D341Med (cell line): ENCODE data around the gene ARMC5.
A peak's percentile ranks its signal among the peaks of the same experiment; 100 is the strongest.
"Not testable (repeated sequence)": the region's sequence is repeated elsewhere in the genome, so short reads cannot be mapped to it uniquely, and the experiment has no call there.

ENCODE experiments used
- DNase-seq: peaks from one replicate; pipeline ENCODE4 v3.0.0; 2012; ENCODE audit warnings: low spot score

ARMC5 gene

DNA sequence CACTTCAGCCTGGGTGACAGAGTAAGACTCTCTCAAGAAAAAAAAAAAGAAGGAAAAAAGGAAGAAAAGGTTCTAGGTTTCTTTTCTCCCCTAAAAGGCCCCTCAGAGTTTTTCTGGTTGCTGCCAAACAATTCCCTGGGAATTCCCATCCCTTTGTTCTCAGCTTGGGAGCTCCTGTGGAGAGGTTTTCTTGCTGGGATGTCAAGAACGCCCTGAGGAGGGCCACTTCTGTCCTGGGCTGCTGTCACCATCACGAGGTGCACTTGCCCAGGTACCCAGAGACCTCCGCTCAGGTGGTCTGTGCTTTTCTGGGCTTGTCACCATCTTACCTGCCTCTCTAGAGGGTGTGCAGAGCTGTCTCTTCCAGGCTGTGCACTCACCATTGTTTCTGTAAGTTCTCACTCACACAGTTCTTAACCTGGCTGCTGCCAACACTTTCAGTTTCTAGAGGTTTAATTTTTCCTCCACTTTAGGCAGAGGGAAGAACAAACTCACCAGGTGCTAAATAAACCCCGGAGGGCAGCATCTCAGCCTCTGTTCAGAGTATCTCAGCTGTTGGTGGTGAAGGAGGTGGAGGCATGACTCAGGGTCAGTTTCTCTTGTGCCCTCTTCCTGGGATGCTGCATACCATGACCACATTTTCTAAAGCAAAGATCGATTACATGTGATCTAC, 28.8 kb upstream of the ARMC5 start:
- no peak for DNase-seq

DNA sequence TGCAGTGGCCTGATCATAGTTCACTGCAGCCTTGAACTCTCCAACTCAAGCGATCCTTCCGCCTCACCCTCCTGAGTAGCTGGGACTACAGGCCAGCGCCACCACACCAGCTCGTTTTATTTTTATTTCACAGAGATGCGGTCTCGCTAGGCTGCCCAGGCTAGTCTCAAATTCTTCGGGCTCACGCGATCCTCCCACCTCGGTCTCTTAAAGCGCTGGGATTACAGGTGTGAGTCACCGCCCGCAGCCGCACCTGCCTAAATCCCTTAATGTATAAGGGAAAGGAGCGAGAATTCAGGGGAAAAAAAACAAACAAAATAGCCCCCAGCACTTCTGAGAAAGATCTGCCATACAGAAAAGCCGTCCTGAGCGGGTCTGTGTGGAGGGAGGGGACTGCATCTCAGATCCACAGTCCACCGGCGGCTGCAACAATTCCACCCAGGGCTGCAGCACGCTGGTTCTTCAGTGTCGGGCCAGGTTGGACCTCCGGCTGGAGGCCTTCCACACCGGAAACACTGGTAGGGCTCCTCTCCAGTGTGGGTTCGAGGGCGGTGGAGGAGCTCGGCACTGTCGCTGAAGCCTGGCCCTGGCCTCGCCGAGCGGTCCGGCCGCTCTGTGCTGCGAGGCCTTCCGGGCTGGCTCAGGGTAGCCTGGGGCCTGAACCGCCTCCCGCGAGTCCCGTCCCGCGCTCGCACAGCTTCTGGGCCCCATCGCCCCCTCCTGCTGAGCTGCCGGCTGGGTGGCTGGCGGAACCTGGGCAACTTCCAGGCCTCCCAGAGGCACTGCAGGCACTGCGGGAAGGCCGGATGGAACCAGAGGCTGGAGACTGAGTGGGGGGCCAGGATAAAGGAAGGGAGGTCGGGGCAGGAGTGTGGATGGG, 23.7 kb upstream of the ARMC5 start:
- DNase-seq, result no peak

DNA sequence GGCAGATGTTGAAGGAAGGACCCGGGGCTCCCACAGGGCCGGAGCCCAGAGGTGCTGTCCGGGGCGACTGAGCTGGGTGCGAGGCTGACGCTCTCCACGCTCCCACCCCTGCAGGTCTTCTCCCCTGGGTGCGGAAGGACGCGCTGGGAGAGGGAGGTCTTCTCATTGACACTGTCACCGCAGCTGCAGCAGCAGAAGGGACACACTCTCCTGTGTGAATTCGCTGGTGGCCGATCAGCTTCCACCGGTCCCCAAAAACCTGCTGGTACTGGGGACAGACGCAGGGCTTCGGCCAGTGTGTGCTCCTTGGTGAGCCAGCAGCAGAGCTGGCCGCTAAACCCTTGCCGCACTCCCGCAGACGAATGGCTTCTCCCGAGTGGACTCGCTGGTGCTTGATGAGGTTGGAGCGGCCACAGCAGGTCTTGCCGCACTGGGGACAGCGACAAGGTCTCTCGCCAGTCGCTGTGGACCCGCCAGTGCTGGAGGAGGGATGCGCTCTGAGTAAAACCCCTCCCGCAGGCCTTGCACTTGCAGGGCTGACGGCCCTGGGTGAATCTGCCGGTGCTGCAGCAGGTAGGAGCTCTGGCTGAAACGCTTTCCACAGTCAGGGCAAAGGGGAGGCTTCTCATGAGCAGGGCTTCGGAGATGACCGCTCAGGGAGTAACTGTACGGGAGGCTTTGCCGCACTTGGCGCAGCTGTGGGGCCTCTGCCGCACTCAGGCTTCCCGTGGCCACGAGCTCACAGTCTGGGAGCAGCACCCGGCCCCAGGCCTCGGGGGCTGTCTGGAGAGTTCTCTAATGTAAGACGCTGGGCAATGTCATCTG, 22.9 kb upstream of the ARMC5 start:
- DNase-seq, result no peak

DNA sequence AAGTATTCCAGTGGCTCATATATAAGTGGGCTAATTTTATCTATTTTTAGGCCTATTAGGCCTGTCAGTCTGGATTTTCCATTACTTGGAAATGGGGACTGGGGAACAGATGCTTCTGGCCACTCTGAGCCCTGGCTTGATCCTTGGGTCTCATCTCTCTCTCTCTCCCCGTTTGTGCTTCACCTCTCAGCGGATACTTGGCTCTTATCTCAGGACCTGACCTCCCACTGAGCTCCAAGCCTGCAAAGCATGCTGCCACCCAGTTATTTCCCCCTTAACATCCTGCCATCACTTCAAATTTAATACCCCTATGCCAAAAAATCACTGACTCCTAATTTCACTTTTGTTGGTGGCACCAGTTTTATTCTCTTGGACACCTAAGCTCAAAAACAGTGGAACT, 20.9 kb upstream of the ARMC5 start:
- no peak for DNase-seq

DNA sequence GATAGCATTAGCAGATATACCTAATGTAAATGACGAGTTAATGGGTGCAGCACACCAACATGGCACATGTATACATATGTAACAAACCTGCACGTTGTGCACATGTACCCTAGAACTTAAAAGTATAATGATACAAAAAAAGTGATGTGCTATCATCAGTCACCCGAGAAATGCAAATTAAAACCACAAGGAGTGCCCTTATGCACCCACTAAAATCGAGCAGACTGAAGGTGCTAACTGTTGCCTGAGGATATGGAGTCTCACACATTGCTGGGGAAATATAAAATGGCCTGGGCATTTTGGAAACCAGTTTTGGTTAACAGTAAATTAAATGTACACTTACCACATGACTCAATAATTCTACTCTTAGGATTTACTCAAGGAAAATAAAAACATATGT, 20.3 kb upstream of the ARMC5 start:
- DNase-seq, result not testable (repeated sequence)

DNA sequence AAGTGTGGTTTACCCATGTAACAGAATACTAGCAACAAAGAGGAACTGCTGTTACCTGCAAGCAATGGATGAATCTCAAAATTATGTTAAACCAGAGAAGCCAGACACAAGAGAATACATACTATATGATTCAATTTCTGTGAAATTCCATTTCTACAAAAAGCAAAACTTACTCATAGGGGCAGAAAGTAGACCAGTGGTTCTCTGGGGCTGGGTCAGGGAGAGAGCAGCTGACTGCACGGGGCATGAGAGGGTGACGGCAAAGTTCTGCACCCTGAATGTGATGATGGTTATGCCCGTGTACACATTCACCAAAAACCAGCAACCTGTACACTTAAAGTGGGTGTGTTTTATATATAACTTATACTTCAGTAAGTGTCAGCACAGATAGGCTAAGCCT, 19.8 kb upstream of the ARMC5 start:
- DNase-seq, result no peak

DNA sequence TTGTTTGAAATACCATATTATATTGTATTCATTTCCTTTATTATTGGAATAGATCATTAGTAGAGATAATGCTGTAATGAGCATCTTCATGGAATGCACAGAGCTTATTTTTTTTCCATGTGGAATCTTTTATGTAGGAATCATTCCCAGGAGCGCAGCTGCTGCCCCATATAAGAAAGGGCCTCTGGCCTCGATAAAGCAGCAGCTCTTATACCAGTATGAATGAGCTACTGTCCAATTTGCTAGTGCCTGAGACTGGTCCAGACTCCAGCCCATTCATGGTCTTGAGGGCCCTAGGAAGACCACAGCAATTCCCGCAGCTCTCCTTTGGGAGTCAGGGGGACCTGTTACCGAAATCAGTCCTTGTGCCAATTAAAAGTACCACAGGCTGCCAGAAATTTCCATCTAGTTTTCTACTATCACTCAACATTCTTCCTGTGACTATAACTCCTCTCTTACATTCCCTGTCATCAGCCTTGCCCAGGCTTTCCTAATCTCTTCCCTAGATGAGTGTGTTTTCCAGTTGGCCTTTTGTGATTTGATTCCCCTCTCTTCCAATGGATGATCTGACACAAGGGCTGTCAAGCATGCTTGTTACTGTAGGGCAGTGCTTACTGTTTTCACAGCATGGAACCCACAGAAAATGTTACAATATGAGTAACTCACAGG, 18.7 kb upstream of the ARMC5 start:
- no peak for DNase-seq

DNA sequence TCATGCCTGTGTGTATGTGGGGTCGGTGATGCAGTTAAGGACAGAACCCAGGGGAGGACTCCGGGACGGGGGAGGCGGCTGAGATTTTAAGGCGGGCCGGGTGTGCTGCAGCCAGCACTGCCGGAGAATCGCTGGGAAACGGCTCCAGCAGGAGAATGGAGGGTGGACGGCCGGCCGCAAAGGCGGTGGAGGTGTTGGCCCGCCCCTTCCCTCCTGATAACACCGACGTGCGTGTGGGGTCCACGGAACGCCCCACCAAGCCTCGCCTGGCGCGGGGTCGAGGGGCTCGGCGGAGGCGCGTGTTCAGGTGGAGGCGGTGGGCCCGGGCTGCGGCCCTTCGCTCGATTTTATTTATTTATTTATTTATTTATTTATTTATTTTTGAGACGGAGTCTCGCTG, 17.3 kb upstream of the ARMC5 start:
- no peak for DNase-seq

DNA sequence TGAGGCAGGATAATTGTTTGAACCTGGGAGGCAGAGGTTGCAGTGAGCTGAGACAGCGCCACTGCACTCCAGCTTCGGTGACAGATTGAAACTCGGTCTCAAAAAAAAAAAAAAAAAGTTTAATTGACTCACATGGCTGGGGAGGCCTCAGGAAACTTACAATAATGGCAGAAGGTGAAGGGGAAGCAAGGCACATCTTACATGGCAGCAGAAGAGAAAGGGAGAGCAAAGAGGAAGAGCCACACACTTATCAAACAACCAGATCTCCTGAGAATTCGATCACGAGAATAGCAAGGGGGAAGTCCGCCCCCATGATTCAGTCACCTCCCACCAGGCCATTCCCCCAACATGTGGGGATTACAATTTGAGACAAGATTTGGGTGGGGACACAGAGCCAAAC, 13.4 kb upstream of the ARMC5 start:
- not testable (repeated sequence) for DNase-seq

DNA sequence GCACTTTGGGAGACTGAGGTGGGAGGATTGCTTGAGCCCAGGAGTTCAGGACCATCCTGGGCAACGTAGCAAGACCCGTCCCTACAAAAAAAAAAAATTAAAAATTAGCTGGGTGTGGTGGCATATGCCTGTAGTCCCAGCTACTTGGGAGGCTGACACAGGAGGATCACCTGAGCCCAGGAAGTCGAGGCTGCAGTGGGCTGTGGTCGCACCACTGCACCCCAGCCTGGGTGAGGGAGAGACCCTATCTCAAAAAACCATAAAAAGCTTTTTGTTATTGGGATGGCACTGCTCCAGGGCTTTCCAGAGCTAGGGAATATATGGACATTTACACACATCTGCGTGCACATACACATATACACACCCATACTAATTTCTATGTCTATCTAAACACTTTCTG, 8.1 kb upstream of the ARMC5 start:
- no peak for DNase-seq

DNA sequence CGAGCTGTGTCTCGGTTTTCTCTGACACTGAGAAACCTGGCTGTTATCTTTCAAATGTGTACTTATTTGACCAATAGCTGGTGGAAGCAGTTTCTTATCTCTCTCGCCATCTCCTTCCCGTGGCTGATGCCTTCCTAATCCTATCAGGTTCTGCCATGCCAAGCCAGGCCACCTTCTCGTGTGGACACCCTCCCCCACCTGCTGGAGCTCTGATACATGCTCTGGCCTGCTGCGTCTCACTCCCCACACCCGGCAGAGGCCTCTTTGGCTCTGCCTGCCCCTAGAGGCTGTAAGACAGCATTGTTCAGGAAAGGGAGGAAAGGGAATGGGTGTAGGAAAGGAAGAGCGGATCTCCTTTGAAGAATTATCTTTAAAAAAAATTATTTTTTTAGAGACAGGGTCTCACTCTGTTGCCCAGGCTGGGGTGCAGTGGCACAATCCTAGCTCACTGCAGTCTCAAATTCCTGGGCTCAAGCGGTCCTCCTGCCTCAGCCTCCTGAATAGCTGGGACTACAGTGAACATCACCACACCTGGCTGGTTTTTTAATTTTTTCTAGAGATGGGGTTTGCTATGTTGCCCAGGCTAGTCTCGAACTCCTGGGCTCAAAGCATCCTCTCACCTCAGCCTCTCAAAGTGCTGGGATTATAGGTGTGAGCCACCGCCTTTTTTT, 7.5 kb upstream of the ARMC5 start:
- peak; percentile 76 for DNase-seq

DNA sequence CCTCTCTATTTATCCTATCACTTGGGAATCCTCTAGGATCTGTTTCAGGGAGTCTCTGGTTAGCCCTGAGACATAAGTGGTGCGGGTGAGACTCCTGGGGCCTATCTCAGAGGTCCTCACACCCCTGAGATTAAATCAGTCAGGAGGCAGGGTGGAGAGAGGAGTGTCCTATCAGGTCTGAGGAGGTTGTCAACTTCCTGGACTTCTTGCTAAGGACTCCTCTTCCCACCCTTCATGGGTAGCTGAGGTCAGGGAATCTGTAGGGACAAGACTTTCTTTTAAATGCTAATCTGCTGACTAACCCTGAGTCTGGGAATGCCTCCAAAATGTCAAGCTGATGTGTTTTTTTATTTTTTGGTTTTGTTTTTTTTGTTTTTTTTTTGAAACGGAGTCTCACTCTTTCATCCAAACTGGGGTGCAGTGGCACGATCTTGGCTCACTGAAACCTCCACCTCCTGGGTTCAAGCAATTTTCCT, 6.6 kb upstream of the ARMC5 start:
- no peak for DNase-seq

DNA sequence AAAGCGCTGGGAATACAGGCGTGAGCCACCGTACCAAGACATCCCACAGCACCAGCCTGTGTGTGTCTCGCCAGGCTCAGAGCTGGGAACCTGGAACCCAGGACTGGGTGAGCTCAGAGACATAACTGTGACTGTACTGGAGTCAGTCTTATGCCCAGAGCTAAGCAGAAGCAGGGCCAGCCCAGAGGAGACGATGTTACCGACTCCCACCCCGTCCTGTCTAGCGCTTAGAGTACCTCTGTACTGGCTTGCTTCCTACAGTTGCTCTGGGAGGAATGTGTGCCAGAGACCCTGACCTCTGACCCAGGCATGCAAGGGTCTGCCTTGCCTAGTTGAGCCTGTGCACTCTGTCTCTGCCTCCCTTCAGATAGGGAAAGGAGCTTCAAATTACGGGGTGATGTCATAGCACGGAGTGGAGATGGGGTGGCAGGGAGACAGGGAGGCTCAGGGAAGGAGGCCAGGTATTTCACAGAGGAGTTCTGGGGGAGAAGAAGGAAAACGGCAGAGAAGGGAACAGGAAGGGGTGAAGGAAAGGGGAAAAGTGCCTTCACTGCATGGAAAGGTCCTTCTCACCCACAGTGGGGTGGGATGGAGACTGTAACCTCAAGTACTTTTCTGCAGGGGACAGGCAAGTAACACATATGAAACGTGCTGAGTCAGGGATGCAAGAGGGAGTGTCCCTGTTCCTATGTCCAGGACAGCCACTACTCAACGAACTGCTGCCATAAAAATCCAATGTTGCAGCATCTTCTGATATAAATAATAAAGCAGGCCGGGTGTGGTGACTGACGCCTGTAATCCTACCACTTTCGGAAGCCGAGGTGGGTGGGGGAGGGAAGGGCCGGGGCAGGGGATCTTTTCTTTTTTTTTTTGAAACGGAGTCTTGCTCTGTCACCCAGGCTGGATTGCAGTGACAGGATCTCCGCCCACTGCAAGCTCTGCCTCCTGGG, 5.8 kb upstream of the ARMC5 start:
- DNase-seq, result no peak

DNA sequence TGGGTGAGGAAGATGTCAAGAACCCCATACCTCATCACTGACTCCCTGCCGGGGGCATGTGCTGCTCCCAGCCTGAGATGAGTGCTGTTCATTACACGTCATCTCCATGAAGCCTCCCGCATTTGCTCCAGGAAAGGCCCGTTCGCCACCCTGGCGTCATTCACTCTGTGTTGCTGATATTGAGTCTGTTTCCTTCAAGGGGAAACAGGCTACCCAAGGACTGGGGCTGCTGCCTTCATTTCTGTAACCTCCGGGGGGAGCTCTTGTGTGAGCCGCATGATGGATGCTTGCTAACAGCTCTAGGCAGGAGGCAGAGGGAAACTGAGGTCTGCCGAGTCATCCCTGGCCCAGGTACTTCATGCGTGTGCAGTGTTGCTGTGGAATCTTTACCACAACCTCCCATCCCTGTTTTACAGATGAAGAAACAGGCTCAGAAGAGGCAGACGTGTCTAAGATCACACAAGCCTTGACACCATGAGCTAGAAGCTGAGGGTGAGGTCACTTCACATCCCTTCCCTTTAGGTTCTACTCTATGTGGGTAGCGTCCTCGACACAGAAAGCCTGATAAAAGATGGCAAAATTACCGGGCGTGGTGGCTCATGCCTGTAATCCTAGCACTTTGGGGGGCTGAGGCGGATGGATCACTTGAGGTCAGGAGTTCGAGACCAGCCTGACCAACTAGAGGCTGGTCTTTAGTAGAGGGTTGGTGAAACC, 3.5 kb upstream of the ARMC5 start:
- peak; percentile 25 for DNase-seq

DNA sequence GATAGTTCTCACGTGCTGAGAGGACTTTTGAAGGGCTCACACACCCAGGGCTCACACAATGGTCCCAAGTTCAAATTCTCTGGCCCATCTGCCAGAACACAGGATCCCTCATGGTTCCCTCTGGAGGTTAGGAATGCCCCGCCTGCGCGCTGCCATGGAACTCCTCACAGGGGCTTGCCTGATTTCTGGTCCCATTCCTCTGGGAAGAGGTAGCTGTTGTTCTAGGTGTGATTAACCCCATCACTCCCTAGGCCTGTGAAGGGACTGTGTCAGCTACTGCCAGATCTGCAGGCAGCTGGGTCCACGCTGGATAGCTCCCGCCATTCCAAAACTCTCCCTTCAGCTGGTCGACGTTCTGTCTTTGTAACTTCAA, 2.3 kb upstream of the ARMC5 start:
- no peak for DNase-seq

DNA sequence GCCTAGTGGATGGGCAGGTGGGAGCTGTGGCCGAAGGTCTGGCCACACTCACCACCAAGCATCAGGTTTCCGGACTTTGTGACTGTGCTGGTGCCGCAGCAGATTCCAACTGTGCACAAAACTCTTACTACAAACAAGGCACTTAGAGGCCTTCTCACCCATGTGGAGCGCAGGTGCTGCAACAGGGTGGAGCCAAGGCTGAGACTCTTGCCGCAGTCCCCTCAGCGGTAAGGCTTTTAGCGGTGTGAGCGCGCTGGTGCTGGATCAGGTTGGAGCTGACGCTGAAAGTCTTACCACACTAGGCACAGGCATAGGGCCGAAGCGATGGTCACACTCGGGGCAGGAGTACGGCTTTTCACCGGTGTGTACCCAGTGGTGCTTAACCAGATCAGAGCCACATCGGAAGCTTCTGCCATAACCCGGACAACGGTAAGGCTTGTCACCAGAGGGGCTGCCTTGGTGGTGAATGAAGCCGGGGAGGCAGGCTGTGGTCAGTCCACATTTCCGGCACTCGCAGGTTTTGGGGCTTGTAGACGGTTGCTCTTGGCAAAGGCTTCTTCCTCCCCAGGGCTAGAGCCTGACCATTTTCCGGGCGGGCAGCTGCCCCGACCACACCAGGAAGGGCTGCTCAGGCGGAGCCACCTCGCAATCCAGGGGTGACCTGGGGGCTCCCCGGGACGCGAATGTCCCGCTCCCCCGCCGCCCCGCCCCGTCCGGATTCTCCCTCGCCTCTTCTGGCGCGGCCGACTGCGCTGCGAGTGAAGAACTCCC, 1.0 kb upstream of the ARMC5 start:
- no peak for DNase-seq

DNA sequence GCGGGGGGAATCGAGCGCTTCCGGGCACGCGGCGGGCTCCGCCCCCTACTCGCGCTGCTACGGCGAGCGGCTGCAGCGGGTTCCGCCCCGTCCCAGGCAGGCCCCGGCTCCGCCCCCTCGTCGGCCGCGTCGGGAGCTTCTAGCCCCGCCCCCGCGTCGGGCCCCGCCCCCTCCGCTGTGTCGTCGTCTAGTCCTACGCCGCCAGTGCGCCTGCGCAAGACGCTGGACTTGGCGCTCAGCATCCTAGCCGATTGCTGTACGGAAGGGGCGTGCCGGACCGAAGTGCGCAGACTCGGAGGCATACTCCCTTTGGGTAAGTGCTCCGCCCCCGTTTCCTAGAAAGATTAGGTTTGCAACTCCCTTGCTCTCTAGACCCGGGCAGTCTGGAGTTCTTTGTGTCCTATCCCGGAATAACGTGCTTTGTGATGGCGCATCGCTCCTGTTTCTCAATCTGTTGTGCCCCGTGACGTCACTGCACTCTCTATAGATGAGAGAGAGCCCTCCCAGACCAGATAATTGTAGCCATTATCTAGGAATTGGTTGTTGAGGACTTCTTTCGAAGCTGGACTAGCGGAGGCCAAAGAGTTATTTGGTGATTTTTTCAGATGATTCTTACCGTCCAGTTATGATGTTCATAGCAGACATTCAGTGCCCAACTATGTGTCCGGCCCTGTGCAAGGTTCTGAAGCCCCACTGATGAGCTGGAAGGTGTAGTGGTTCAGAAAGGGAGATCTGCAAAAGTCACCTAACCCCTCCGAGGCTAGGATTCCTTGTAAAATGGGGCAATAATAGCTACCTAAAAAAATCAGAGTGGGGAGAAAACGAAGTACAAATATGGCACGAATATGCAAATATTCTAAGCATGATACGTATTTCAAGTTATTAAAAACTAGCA, 633 bp downstream of the ARMC5 start:
- DNase-seq, result peak; percentile 97

DNA sequence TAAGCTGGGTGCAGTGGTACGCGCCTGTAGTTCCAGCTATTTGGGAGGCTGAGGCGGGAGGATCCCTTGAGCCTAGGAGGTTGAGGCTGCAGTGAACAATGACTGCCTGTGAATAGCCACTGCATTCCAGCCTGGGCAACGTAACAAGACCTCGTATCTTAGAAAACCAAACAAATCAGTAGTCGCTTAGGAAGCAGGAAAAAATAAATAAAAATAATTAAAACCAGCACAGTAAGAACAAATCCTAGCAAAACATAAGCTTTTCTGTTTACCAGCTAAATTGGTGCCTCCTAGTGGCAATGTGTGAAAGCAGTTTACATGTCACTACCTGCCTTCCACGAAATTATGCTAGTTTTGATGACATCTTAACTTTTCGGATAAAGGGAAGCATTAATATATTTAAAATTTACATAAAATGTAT, 1.3 kb downstream of the ARMC5 start:
- DNase-seq, result peak; percentile 25
